H1 (cell line): ENCODE data around the gene MAP2K2.

ENCODE experiments used
- CTCF ChIP-seq, 3 experiments: IDR thresholded peaks; 1 replicate in 2 of 3; 2 replicates in 1 of 3; pipeline versions ENCODE4 v1.5.1 to v1.6.1; 2011; ENCODE audit warnings: low read length in 3 of 3, mild to moderate bottlenecking in 3 of 3, inconsistent platforms in 2 of 3, low read depth in 1 of 3, moderate library complexity in 1 of 3; ENCODE audit not compliant: insufficient read depth in 1 of 3; ENCODE audit errors: control extremely low read depth in 1 of 3
- KDM5A ChIP-seq: fragments of 200-600 bp; IDR thresholded peaks from 2 replicates; pipeline ENCODE4 v1.7.1; 2012; ENCODE audit warnings: mild to moderate bottlenecking, low read length, inconsistent platforms, mixed read lengths
- MAX ChIP-seq: IDR thresholded peaks from 2 replicates; pipeline ENCODE4 v1.6.1; 2012; ENCODE audit warnings: inconsistent platforms
- POLR2AphosphoS5 ChIP-seq: IDR thresholded peaks from 2 replicates; pipeline ENCODE4 v1.6.1; 2011; ENCODE audit warnings: low read depth, low read length
- TBP ChIP-seq: IDR thresholded peaks from 2 replicates; pipeline ENCODE4 v1.6.1; 2011; ENCODE audit warnings: low read depth, low read length, improper control_type of control experiment

- TF ChIP-seq TBP (no peak), KDM5A (no peak), MAX (no peak), POLR2AphosphoS5 (no peak), CTCF (IDR thresholded peaks at IDR 0.05; ENCODE audit: control extremely low read depth in 1 of 3, insufficient read depth in 1 of 3, low read depth in 1 of 3, low read length in 3 of 3) (no peak)
Observed at GRCh38 chr19:4055209-4055552, 68.7 kb downstream of the MAP2K2 start.
